ENCODE measurements around the gene TAGAP.

GRCh38 chr6:159042826-159043181 lies 2.0 kb downstream of the TAGAP start:
- TF ChIP-seq WRNIP1 (IDR thresholded peaks at IDR 0.05; ENCODE audit: borderline replicate concordance, low read depth, low read length) (no peak), CTCF (IDR thresholded peaks at IDR 0.05 in 2 of 3, conservative IDR thresholded peaks at IDR 0.05 in 1 of 3; ENCODE audit: control insufficient read depth in 2 of 3, extremely low read depth in 1 of 3, insufficient read depth in 1 of 3, low read depth in 3 of 3, low read length in 3 of 3) (no peak)
